Measurements from ENCODE around the gene SWI5.
"Not testable (repeated sequence)": the region's sequence is repeated elsewhere in the genome, so short reads cannot be mapped to it uniquely, and the experiment has no call there.

Gene SWI5

DNA sequence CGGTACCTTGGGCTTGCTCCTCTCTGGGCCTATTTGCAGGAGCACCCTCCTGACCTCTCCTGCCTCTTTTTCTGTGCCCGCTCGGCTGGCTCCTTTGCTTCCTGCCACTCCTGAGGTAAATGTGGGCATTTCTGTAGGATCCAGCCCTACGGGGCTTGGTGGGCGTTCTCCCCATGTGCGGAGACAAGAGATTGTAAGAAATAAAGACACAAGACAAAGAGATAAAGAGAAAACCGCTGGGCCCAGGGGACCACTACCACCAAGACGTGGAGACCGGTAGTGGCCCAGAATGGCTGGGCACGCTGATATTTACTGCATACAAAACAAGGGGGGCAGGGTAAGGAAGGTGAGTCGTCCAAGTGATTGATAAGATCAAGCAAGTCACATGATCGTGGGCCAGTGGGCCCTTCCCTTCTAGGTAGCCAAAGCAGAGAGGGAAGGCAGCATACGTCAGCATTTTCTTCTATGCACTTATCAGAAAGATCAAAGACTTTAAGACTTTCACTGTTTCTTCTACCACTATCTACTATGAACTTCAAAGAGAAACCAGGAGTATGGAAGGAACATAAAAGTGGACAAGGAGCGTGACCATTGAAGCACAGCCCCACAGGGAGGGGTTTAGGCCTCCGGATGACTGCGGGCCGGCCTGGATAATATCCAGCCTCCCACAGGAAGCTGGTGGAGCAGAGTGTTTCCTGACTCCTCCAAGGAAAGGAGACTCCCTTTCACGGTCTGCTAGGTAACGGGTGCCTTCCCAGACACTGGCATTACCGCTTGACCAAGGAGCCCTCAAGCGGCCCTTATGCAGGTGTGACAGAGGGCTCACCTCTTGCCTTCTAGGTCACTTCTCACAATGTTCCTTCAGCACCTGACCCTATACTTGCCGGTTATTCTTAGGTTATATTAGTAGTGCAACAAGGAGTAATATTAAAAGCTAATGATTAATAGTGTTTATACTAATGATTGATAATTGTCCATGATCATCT lies 3.3 kb downstream of the SWI5 start:
- not testable (repeated sequence) for DNase-seq (ENCODE audit: low read depth in 2 of 2)

GRCh38 chr9:128280084-128280622 lies 4.1 kb downstream of the SWI5 start:
- DNase-seq (ENCODE audit: low read depth in 2 of 2) = no peak

DNA sequence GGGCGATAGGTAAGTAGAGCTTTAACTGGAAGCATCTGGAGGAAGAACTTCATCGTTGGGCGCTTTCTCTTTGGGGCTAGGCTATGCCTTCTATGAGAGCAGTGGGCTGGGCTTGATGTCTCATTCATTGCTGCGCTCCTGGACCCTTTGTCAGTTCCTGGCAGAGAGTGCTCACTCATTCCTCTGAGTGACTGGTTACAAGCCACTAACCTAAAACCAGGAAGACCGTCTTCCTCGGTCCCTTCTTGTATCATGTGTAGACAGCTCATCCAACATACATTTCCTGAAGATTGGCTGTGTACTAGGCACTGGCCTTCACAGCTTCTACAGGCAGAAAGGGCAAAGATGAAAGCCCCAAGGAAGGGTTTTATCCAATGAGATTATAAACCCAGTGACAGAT lies 6.4 kb downstream of the SWI5 start:
- no peak for DNase-seq (ENCODE audit: low read depth in 2 of 2)

GRCh38 chr9:128285033-128285784 lies 9.1 kb downstream of the SWI5 start:
- DNase-seq (ENCODE audit: low read depth in 2 of 2) = no peak

DNA sequence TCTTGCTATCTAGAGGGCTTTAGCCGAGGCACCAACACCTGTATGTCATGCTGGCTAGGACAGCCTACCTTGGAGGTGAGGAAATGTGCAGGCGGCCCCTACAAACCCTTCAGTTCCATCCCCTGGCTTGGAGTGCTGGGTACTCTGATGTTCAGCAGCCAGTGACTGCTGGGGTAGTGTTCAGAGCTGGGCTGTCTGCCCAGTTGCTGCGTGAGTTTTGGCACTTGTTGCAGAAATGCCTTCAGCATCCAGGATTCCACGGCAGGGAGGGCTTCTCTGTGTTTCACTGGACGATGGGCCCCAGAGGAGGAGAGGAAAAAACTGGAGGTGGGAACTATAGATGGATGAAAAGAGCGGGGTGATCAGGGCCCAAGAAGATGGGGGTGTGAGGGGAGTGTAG lies 10.4 kb downstream of the SWI5 start:
- DNase-seq (ENCODE audit: low read depth in 2 of 2) = no peak

- DNase-seq (ENCODE audit: low read depth in 2 of 2) = no peak
These were observed 12.4 kb downstream of the SWI5 start for GRCh38 chr9:128288273-128289004.

- no peak for DNase-seq (ENCODE audit: low read depth in 2 of 2)
These were observed 15.9 kb downstream of the SWI5 start for GRCh38 chr9:128292009-128292408.

GRCh38 chr9:128293091-128293490 lies 17.0 kb downstream of the SWI5 start:
- DNase-seq (ENCODE audit: low read depth in 2 of 2) = no peak

DNA sequence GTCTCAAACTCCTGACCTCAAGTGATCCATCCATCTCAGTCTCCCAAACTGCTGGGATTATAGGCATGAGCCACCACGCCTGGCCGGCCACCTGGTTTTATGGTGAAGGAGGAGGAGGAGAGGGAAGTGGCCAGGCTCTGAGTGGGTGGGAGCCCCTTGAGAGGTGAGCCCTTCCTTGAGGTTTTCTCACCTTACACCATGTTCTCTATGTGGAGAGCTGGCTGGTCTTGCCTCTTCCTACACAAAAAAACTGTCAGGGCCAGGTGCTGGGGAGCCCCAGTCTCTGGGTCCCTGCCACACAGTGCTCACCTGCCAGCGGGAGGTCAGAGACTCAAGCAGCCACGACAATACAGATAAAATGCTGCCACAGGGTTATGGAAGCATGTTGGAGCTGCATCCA lies 18.1 kb downstream of the SWI5 start:
- DNase-seq (ENCODE audit: low read depth in 2 of 2) = no peak

GRCh38 chr9:128296340-128297220 lies 20.5 kb downstream of the SWI5 start:
- no peak for DNase-seq (ENCODE audit: low read depth in 2 of 2)

DNA sequence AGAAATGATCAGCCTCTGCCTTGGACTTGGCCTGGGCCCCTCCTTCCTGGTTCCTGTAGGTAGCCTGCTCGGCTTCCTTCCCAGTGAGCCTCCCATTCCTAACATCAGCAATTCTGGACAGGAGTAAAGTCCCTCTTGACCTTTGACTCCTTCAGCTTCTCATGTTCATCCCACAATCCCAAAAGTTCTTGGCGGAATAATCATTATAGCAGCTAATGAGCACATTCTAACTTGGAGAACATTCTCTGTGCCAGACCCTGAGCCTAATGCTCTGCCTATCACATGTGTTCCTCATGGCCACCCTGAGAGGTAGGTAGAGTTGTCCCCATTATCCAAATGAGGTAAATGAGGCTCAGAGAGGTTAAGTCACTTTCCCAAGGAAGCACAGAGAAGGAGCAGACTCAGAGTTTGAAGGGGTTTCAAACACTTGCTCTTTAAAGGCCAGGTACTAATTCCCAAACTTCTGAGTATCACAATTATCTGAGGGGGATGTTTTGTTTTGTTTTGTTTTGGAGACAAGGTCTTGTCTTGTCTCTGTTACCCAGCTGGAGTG lies 21.2 kb downstream of the SWI5 start:
- no peak for DNase-seq (ENCODE audit: low read depth in 2 of 2)

GRCh38 chr9:128298535-128299482 lies 22.7 kb downstream of the SWI5 start:
- DNase-seq (ENCODE audit: low read depth in 2 of 2) = no peak

GRCh38 chr9:128304136-128304970 lies 28.3 kb downstream of the SWI5 start:
- DNase-seq (ENCODE audit: low read depth in 2 of 2) = no peak

DNA sequence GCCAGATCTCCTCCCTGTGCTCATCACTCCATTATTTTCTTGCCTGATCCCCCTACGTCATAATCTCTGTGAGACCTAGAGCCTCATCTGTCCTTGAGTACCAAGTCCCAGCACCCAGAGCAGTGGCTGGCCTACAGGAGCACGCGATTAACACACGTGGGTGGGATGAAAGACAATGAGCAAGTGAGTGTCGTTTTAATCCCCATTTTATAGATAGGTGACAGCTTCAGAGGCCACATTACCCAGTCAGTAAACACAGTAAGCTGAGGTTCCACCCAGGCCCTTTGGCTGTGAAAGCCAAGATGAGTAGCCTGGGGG lies 28.9 kb downstream of the SWI5 start:
- DNase-seq (ENCODE audit: low read depth in 2 of 2) = no peak

- DNase-seq (ENCODE audit: low read depth in 2 of 2) = no peak
These were observed 33.5 kb downstream of the SWI5 start for GRCh38 chr9:128309551-128309950.

- no peak for DNase-seq (ENCODE audit: low read depth in 2 of 2)
These were observed 34.4 kb downstream of the SWI5 start for GRCh38 chr9:128310461-128310860.

DNA sequence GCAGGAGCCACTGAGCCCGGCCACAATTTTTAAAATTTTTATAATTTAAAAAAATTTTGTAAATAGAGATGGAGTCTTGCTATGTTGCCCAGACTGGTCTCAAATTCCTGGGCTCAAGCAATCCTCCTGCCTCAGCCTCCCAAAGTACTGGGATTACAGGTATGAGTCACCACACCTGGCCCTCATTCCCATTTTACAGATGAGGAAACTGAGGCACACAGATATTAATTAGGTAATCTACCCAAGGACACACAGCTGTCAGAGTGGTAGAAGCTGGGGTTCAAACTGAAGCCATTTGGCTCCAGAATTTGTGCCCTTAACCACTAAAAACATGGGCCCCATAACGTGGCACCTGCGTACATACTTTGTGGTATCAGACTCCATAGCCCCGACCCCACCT lies 38.6 kb downstream of the SWI5 start:
- no peak for DNase-seq (ENCODE audit: low read depth in 2 of 2)

- DNase-seq (ENCODE audit: low read depth in 2 of 2) = no peak
These were observed 40.3 kb downstream of the SWI5 start for GRCh38 chr9:128316421-128316820.

GRCh38 chr9:128317629-128318028 lies 41.6 kb downstream of the SWI5 start:
- DNase-seq (ENCODE audit: low read depth in 2 of 2) = no peak
